PC-9 (cell line): Measurements from ENCODE around the gene ADAMTSL4.

ENCODE experiments used
- EZH2 ChIP-seq: fragments of 200-600 bp; sonication (generic); IDR thresholded peaks from 2 replicates; pipeline ENCODE4 v1.8.0; 2017; ENCODE audit warnings: antibody characterized with exemption, low read depth
- TF ChIP-seq, protein P1 (sequence below): fragments of 200-600 bp; sonication (generic); conservative IDR thresholded peaks from 2 replicates; pipeline ENCODE4 v1.6.1; 2017; ENCODE audit warnings: mixed run types, antibody characterized with exemption, mild to moderate bottlenecking, moderate library complexity

DNA sequence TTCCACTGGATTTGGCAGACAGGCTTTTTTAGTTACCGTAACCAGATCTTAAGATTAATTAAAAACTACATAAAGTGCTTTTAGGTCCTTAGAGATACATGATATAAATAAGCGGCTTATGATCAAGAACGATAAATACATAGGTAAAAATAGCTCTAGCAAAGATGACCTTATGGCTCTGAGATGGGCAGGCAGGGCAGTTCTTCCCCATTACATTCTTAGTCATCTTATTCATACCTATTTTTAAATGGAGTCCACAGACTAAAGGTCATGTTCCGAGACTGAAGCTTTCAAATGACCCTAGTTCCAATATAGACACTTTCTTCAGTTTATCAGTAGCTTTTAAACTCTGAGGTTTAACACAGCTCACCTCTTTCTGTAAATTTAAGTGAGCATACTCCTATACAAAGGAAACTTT lies 25.9 kb downstream of the ADAMTSL4 start:
- TF ChIP-seq, protein P1, sequence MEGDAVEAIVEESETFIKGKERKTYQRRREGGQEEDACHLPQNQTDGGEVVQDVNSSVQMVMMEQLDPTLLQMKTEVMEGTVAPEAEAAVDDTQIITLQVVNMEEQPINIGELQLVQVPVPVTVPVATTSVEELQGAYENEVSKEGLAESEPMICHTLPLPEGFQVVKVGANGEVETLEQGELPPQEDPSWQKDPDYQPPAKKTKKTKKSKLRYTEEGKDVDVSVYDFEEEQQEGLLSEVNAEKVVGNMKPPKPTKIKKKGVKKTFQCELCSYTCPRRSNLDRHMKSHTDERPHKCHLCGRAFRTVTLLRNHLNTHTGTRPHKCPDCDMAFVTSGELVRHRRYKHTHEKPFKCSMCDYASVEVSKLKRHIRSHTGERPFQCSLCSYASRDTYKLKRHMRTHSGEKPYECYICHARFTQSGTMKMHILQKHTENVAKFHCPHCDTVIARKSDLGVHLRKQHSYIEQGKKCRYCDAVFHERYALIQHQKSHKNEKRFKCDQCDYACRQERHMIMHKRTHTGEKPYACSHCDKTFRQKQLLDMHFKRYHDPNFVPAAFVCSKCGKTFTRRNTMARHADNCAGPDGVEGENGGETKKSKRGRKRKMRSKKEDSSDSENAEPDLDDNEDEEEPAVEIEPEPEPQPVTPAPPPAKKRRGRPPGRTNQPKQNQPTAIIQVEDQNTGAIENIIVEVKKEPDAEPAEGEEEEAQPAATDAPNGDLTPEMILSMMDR, result no peak
- no peak for TF ChIP-seq EZH2
